Common myeloid progenitor, CD34-positive (primary cell): ENCODE measurements around the gene NAA80.
A peak's percentile ranks its signal among the peaks of the same experiment; 100 is the strongest.
"Not testable (repeated sequence)": the region's sequence is repeated elsewhere in the genome, so short reads cannot be mapped to it uniquely, and the experiment has no call there.

ENCODE experiments used
- CTCF ChIA-PET: fragments of 350-600 bp; sonication (Branson Sonifier 250); formaldehyde crosslinking; loops from one replicate; lab custom pipeline; 2021; ENCODE audit warnings: antibody characterized with exemption; lab: Charles Lee
- POLR2A ChIA-PET: fragments of 350-600 bp; sonication (Branson Sonifier 250); formaldehyde crosslinking; loops from one replicate; lab custom pipeline; 2021; ENCODE audit warnings: antibody characterized with exemption; lab: Charles Lee
- DNase-seq, 3 donors: peaks; one replicate each; pipeline versions ENCODE4 v3.0.0 to v3.0.0-alpha.2; 2013
- H3K27ac ChIP-seq, 2 experiments: 1 replicate in 1 of 2; 2 replicates in 1 of 2; pipeline ENCODE4 v1.7.0; 2013; ENCODE audit warnings: inconsistent platforms in 2 of 2, low read length in 2 of 2, mild to moderate bottlenecking in 2 of 2, low read depth in 1 of 2, moderate library complexity in 1 of 2; ENCODE audit not compliant: severe bottlenecking in 2 of 2, insufficient read depth in 1 of 2, poor library complexity in 1 of 2
- H3K27me3 ChIP-seq, 5 experiments: replicated peaks in 2 of 5; 1 replicate in 3 of 5; 2 replicates in 2 of 5; pipeline versions ENCODE4 v1.6.1 to v1.7.0; 2013; ENCODE audit warnings: low read length in 4 of 5, mild to moderate bottlenecking in 2 of 5, moderate library complexity in 2 of 5, inconsistent platforms in 1 of 5; ENCODE audit not compliant: insufficient read depth in 5 of 5, control insufficient read depth in 4 of 5
- H3K36me3 ChIP-seq, 4 experiments: 1 replicate in 2 of 4; 2 replicates in 2 of 4; pipeline versions ENCODE4 v1.6.1 to v1.7.0; 2013; ENCODE audit warnings: low read length in 3 of 4, control low read depth in 1 of 4, mild to moderate bottlenecking in 1 of 4; ENCODE audit not compliant: control insufficient read depth in 4 of 4, insufficient read depth in 4 of 4
- H3K4me1 ChIP-seq, 4 experiments: 1 replicate in 3 of 4; 2 replicates in 1 of 4; pipeline versions ENCODE4 v1.6.1 to v1.7.1; 2013; ENCODE audit warnings: low read length in 3 of 4, mild to moderate bottlenecking in 3 of 4, control low read depth in 1 of 4, inconsistent platforms in 1 of 4, moderate library complexity in 1 of 4; ENCODE audit not compliant: control insufficient read depth in 4 of 4, insufficient read depth in 4 of 4; ENCODE audit errors: control extremely low read depth in 1 of 4
- H3K4me3 ChIP-seq, 7 experiments: 1 replicate in 4 of 7; 2 replicates in 3 of 7; pipeline versions ENCODE4 v1.5.1 to v1.7.0; 2013; ENCODE audit warnings: mild to moderate bottlenecking in 7 of 7, low read length in 6 of 7, moderate library complexity in 6 of 7, inconsistent platforms in 2 of 7, low read depth in 2 of 7, control low read depth in 1 of 7; ENCODE audit not compliant: insufficient read depth in 4 of 7, control insufficient read depth in 1 of 7; ENCODE audit errors: extremely low read depth in 1 of 7
- H3K9me3 ChIP-seq, 5 experiments: 1 replicate in 4 of 5; 2 replicates in 1 of 5; pipeline versions ENCODE4 v1.6.1 to v1.7.1; 2013; ENCODE audit warnings: low read length in 4 of 5, mild to moderate bottlenecking in 2 of 5, inconsistent platforms in 1 of 5, low read depth in 1 of 5, moderate library complexity in 1 of 5; ENCODE audit not compliant: control insufficient read depth in 4 of 5, insufficient read depth in 2 of 5; ENCODE audit errors: control extremely low read depth in 1 of 5
- WGBS: methylation state at CpG from one replicate; pipeline ENCODE4 v1.1.5; 2013; ENCODE audit not compliant: insufficient coverage; 5-methylcytosine and 5-hydroxymethylcytosine counted together

The NAA80 gene

DNA sequence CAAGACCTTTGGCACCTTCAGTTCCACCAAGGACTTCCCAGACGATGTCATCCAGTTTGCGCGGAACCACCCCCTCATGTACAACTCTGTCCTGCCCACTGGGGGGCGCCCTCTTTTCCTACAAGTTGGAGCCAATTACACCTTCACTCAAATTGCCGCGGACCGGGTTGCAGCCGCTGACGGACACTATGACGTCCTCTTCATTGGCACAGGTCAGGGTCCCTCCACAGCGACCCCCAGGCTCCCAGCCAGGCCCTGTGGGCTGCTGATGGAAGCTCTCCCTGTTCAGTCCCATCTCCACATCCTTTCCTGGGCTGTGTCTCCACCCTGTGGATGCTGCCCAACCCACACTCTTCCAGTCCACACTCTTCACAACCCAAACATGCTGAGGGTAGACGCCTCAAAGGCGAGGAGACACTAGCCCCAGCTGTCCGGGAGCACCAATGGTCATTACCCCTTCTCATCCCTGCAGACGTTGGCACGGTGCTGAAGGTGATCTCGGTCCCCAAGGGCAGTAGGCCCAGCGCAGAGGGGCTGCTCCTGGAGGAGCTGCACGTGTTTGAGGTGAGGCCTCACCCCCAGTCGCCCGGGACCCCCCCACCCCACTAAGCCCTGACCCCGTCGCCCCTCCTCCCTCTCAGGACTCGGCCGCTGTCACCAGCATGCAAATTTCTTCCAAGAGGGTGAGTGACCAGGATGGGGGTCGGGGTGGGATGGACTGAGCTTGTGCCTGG, 24.7 kb downstream of the NAA80 start:
- H3K4me1 ChIP-seq = peaks cover 0 to 33% (median 25%) of the 10 kb centered on the region in 4 experiments
- peak overlapping the region in 2 of 7 experiments; percentile 50 to 57 for H3K4me3 ChIP-seq
- DNase-seq = peak; percentile 79 to 85 (median 83)

DNA sequence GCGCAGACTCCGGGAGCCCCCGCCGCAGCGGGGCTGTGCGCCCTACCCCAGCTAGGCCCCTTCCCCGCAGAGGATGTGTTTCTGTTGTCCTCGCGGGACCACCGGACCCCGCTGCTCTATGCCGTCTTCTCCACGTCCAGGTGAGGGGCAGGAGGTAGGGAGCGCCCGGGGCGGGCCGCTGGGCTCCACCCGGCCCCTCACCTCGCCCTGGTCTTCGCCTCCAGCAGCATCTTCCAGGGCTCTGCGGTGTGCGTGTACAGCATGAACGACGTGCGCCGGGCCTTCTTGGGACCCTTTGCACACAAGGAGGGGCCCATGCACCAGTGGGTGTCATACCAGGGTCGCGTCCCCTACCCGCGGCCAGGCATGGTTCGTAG, 25.5 kb downstream of the NAA80 start:
- 25% methylated on average over 23 of the region's 31 CpGs for WGBS
- Histone ChIP-seq H3K36me3 (no peaks in the 10 kb centered on the region), H3K9me3 (no peaks in the 10 kb centered on the region), H3K27ac (no peak overlapping the region), H3K4me1 (peaks cover 0 to 33% (median 25%) of the 10 kb centered on the region in 4 experiments), H3K27me3 (peaks cover 0 to 62% (median 23%) of the 10 kb centered on the region in 5 experiments), H3K4me3 (peak overlapping the region in 1 of 7 experiments; percentile 49)
- DNase-seq = no peak
- ChIA-PET POLR2A (no interaction called here), CTCF (interaction anchor here (0.8 to 72.5 kb wide), 5 partner anchors 15 to 81 kb away, joined by 3 to 1875 read pairs (median 8); partner anchors contain the start of genes GNAI2, SLC38A3 and TUSC2)

More for the DNA sequence above, 24.7 kb downstream of the NAA80 start:
- ChIA-PET POLR2A (no interaction called here), CTCF (interaction anchor here (0.6 to 72.5 kb wide), 17 partner anchors 10 to 151 kb away, joined by 3 to 1875 read pairs (median 4); partner anchors contain the start of genes GNAI2, IFRD2, SLC38A3 and TUSC2)
- peaks cover 0 to 57% (median 23%) of the 10 kb centered on the region in 5 experiments for H3K27me3 ChIP-seq
- H3K9me3 ChIP-seq = no peaks in the 10 kb centered on the region
- WGBS = under 1% methylated on average over 13 of the region's 26 CpGs
- no peak overlapping the region for H3K27ac ChIP-seq
- no peaks in the 10 kb centered on the region for H3K36me3 ChIP-seq

DNA sequence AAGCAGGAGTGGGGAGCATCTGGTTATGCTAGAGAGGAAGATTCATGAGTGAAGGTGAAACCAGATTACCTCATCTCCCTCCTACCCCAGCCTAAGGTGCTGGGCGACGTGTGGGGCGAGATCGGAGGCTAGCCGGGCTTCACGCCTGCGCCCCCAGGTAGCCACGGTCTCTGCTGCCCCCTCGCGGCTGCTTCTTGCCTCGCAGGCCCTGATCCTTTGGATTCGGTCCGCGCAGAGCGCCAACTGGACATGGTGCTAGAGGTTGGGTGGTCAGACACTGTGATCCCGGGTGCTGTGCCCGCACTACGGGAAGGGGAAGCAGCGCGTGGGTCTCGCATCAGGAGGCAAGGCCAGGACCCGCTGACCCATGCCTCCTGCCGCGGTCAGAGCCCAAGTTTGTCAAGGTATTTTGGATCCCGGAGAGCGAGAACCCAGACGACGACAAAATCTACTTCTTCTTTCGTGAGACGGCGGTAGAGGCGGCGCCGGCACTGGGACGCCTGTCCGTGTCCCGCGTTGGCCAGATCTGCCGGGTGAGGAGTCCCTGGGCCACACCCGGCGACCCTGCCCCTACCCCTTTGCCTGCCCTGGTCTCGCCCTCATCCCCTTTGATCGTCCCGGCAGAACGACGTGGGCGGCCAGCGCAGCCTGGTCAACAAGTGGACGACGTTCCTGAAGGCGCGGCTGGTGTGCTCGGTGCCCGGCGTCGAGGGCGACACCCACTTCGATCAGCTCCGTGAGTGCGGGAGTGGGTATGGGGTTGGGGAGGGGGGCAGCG, 26.1 kb downstream of the NAA80 start:
- peaks cover 0 to 63% (median 22%) of the 10 kb centered on the region in 5 experiments for H3K27me3 ChIP-seq
- peak overlapping the region in 5 of 7 experiments; percentile 35 to 73 (median 44) for H3K4me3 ChIP-seq
- H3K27ac ChIP-seq = no peak overlapping the region
- ChIA-PET CTCF (interaction anchor here (0.8 to 72.5 kb wide), 7 partner anchors 16 to 81 kb away, joined by 3 to 1875 read pairs (median 4); partner anchors contain the start of genes GNAI2, IFRD2, SLC38A3 and TUSC2), POLR2A (no interaction called here)
- under 1% methylated on average over 44 of the region's 61 CpGs for WGBS
- H3K36me3 ChIP-seq = no peaks in the 10 kb centered on the region
- no peaks in the 10 kb centered on the region for H3K9me3 ChIP-seq
- DNase-seq = peak; percentile 65 to 82 (median 80)
- peaks cover 0 to 33% (median 25%) of the 10 kb centered on the region in 4 experiments for H3K4me1 ChIP-seq

DNA sequence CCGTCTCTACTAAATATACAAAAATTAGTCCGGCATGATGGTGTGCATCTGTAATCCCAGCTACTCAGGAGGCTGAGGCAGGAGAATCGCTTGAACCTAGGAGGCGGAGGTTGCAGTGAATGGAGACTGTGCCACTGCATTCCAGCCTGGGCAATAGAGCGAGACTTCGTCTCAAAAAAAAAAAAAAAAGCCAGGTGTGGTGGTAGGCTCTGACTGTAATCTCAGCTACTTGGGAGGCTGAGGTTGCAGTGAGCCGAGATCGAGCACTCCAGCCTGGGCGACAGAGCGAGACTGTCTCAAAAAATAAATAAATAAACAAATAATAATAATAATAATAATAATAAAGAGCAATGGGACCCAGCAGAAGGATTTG, 26.7 kb downstream of the NAA80 start:
- CTCF ChIA-PET = interaction anchor here (1.2 to 72.5 kb wide), 6 partner anchors 9 to 81 kb away, joined by 3 to 1875 read pairs (median 12); partner anchors contain the start of genes GNAI2, GNAT1, IFRD2 and SLC38A3
- H3K27me3 ChIP-seq = peaks cover 0 to 63% (median 21%) of the 10 kb centered on the region in 5 experiments

DNA sequence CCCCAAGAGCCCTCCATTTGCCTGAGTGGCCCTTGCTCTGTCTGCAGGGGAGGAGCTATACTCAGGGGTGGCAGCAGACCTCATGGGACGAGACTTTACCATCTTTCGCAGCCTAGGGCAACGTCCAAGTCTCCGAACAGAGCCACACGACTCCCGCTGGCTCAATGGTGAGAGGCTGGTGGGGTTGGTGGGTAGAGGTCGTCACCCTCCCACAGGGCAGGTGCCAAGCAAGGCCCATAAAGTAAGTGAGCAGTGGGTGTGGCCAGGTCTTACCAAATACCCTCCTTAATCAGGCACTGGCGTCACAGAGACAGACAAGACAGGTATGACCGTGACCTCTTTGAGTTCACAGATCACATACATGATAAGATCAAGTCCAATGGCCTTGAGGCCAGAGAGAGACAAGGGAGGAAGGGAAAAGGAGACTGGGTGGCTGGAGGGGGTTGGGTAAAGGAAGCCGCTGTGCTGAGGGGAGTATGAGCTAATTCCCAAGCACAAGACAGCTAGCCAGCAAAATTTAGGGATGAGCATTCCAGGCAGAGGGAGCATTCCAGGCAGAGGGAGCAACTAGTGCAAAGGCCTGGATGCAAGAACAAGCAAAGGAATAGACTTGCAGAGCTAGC, 27.8 kb downstream of the NAA80 start:
- H3K4me3 ChIP-seq = no peak overlapping the region
- ChIA-PET CTCF (interaction anchor here (1.0 to 72.5 kb wide), 7 partner anchors 10 to 80 kb away, joined by 3 to 1875 read pairs (median 8); partner anchors contain the start of genes GNAI2, GNAT1, IFRD2 and SLC38A3), POLR2A (no interaction called here)
- H3K36me3 ChIP-seq = no peaks in the 10 kb centered on the region
- DNase-seq = no peak
- no peaks in the 10 kb centered on the region for H3K9me3 ChIP-seq
- 98% methylated on average over 9 of the region's 10 CpGs for WGBS
- H3K27me3 ChIP-seq = peaks cover 0 to 63% (median 21%) of the 10 kb centered on the region in 5 experiments
- H3K27ac ChIP-seq = no peak overlapping the region
- H3K4me1 ChIP-seq = peaks cover 0 to 33% (median 25%) of the 10 kb centered on the region in 4 experiments

More for the DNA sequence above, 26.7 kb downstream of the NAA80 start:
- Histone ChIP-seq H3K4me3 (peak overlapping the region in 1 of 7 experiments; percentile 73), H3K4me1 (peaks cover 0 to 33% (median 25%) of the 10 kb centered on the region in 4 experiments)
- POLR2A ChIA-PET, H3K27ac ChIP-seq, H3K9me3 ChIP-seq, DNase-seq, H3K36me3 ChIP-seq: not testable (repeated sequence)
- WGBS = 93% methylated on average over 2 of the region's 10 CpGs

DNA sequence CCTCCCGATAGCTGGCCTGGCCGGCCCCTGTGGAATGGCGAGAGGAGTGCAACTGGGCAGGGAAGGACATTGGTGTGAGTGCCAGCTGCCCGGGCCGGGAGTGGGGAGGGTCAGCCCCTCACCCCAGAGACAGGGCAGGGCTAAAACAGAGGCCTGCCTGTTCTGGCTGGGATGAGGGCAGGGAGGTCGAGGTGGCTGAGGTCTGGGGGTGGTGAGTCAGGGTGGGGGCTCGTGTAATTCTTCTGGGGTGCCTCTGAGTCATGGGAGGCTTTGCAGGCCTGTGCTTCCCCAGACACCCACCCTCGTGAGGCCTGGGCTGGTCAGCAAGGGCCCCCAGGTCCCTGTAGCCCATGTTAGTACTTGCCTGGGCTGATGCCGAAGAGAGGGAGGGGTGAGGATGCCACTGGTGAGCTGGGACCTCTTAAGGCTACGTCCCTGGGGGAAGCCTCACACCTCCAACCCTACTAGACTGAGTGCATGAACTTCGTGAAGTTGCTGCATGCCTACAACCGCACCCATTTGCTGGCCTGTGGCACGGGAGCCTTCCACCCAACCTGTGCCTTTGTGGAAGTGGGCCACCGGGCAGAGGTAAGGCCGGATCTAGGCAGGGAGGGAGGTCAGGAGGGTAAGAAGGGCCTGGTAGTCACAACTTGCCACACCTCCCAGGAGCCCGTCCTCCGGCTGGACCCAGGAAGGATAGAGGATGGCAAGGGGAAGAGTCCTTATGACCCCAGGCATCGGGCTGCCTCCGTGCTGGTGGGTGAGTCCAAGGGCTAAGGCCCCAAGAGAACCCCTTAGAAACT, 28.6 kb downstream of the NAA80 start:
- DNase-seq = no peak
- H3K36me3 ChIP-seq = no peaks in the 10 kb centered on the region
- H3K9me3 ChIP-seq = no peaks in the 10 kb centered on the region
- POLR2A ChIA-PET = no interaction called here
- no peak overlapping the region for H3K27ac ChIP-seq
- WGBS = 97% methylated on average over 12 of the region's 19 CpGs
- H3K27me3 ChIP-seq = peaks cover 0 to 63% (median 21%) of the 10 kb centered on the region in 5 experiments
- peaks cover 0 to 27% (median 18%) of the 10 kb centered on the region in 4 experiments for H3K4me1 ChIP-seq
- CTCF ChIA-PET = interaction anchor here (1.0 to 72.5 kb wide), 7 partner anchors 9 to 79 kb away, joined by 3 to 1875 read pairs (median 8); partner anchors contain the start of genes GNAI2, GNAT1, LSMEM2 and SLC38A3
- H3K4me3 ChIP-seq = no peak overlapping the region
